HEK293 (cell line): ENCODE results near the gene TAF1B.

Experiments
- CTCF ChIA-PET: fragments of 350-600 bp; formaldehyde crosslinking; extraction: SDS; loops from one replicate; lab custom pipeline; 2021; ENCODE audit warnings: antibody characterized with exemption; lab: Yijun Ruan, JAX
- POLR2A ChIA-PET: fragments of 300-600 bp; formaldehyde crosslinking; extraction: SDS; loops from one replicate; lab custom pipeline; 2020; ENCODE audit warnings: antibody characterized with exemption, inconsistent platforms; lab: Yijun Ruan, JAX
- H3K27ac ChIP-seq: fragments of 200-500 bp; sonication (Bioruptor generic); 2 replicates; pipeline ENCODE4 v1.5.1; 2014; ENCODE audit warnings: low read depth, low read length, control low read depth, inconsistent platforms; ENCODE audit errors: extremely low read depth
- H3K36me3 ChIP-seq, 2 experiments: fragments of 200-500 bp in 1 of 2; sonication (Bioruptor generic) in 1 of 2; 1 replicate in 1 of 2; 2 replicates in 1 of 2; pipeline ENCODE4 v1.5.1; 2014 to 2017; ENCODE audit warnings: inconsistent platforms in 2 of 2, low read length in 2 of 2; ENCODE audit not compliant: control insufficient read depth in 2 of 2, insufficient read depth in 1 of 2
- H3K4me1 ChIP-seq: fragments of 200-500 bp; sonication (Bioruptor generic); 2 replicates; pipeline ENCODE4 v1.5.1; 2014; ENCODE audit warnings: mild to moderate bottlenecking, low read length, inconsistent platforms; ENCODE audit not compliant: control insufficient read depth, insufficient read depth
- H3K4me3 ChIP-seq: 2 replicates; pipeline ENCODE4 v1.5.1; 2011; ENCODE audit warnings: low read depth, mild to moderate bottlenecking, control low read depth, low read length, moderate library complexity
- H3K9me3 ChIP-seq: fragments of 200-500 bp; sonication (Bioruptor generic); 2 replicates; pipeline ENCODE4 v1.5.1; 2014; ENCODE audit warnings: low read depth, low read length, inconsistent platforms; ENCODE audit not compliant: control insufficient read depth, insufficient read depth
- EGR2 ChIP-seq: fragments of 450-650 bp; formaldehyde crosslinking; IDR thresholded peaks from 2 replicates; pipeline ENCODE4 v1.5.1; 2016; ENCODE audit warnings: low read depth, missing biosample characterization, missing genetic modification characterization
- KLF10 ChIP-seq: fragments of 450-650 bp; IDR thresholded peaks from 2 replicates; pipeline ENCODE4 v1.5.1; 2018; ENCODE audit warnings: missing biosample characterization, mild to moderate bottlenecking, missing genetic modification characterization
- KLF17 ChIP-seq: fragments of 450-650 bp; formaldehyde crosslinking; IDR thresholded peaks from 2 replicates; pipeline ENCODE4 v1.5.1; 2016; ENCODE audit warnings: missing biosample characterization, missing genetic modification characterization
- MYNN ChIP-seq: fragments of 450-650 bp; formaldehyde crosslinking; IDR thresholded peaks from 2 replicates; pipeline ENCODE4 v1.5.1; 2016; ENCODE audit warnings: missing biosample characterization, missing genetic modification characterization, borderline replicate concordance
- SCRT2 ChIP-seq: fragments of 450-650 bp; formaldehyde crosslinking; IDR thresholded peaks from 2 replicates; pipeline ENCODE4 v1.5.1; 2016; ENCODE audit warnings: missing biosample characterization, missing genetic modification characterization
- ZBTB20 ChIP-seq: fragments of 450-650 bp; formaldehyde crosslinking; IDR thresholded peaks from 2 replicates; pipeline ENCODE4 v1.5.1; 2016; ENCODE audit warnings: missing biosample characterization, missing genetic modification characterization
- ZBTB8A ChIP-seq: fragments of 450-650 bp; formaldehyde crosslinking; IDR thresholded peaks from 2 replicates; pipeline ENCODE4 v1.5.1; 2016; ENCODE audit warnings: missing biosample characterization, missing genetic modification characterization
- ZFHX2 ChIP-seq: fragments of 450-650 bp; formaldehyde crosslinking; conservative IDR thresholded peaks from 2 replicates; pipeline ENCODE4 v1.5.1; 2016; ENCODE audit warnings: missing biosample characterization, missing genetic modification characterization
- ZNF10 ChIP-seq: fragments of 450-650 bp; formaldehyde crosslinking; IDR thresholded peaks from 2 replicates; pipeline ENCODE4 v1.5.1; 2017; ENCODE audit warnings: missing biosample characterization, missing genetic modification characterization
- ZNF138 ChIP-seq: fragments of 450-650 bp; formaldehyde crosslinking; IDR thresholded peaks from 2 replicates; pipeline ENCODE4 v1.5.1; 2016; ENCODE audit warnings: missing biosample characterization, missing genetic modification characterization, borderline replicate concordance
- ZNF16 ChIP-seq: fragments of 450-650 bp; formaldehyde crosslinking; IDR thresholded peaks from 2 replicates; pipeline ENCODE4 v1.5.1; 2016; ENCODE audit warnings: low read depth, missing biosample characterization, missing genetic modification characterization
- ZNF184 ChIP-seq: fragments of 450-650 bp; IDR thresholded peaks from 2 replicates; pipeline ENCODE4 v1.5.1; 2018; ENCODE audit warnings: missing biosample characterization, mild to moderate bottlenecking, missing genetic modification characterization
- ZNF341 ChIP-seq: fragments of 450-650 bp; formaldehyde crosslinking; IDR thresholded peaks from 2 replicates; pipeline ENCODE4; 2016; ENCODE audit warnings: low read depth, missing biosample characterization, missing genetic modification characterization
- ZNF366 ChIP-seq: fragments of 450-650 bp; formaldehyde crosslinking; conservative IDR thresholded peaks from 2 replicates; pipeline ENCODE4 v1.5.1; 2016; ENCODE audit warnings: missing biosample characterization, missing genetic modification characterization
- ZNF37A ChIP-seq: fragments of 450-650 bp; IDR thresholded peaks from 2 replicates; pipeline ENCODE4 v1.5.1; 2018; ENCODE audit warnings: missing biosample characterization, missing genetic modification characterization
- ZNF488 ChIP-seq: fragments of 450-650 bp; formaldehyde crosslinking; IDR thresholded peaks from 2 replicates; pipeline ENCODE4 v1.5.1; 2016; ENCODE audit warnings: missing biosample characterization, missing genetic modification characterization
- ZNF530 ChIP-seq: fragments of 450-650 bp; formaldehyde crosslinking; IDR thresholded peaks from 2 replicates; pipeline ENCODE4 v1.5.1; 2016; ENCODE audit warnings: low read depth, missing biosample characterization, missing genetic modification characterization
- ZNF561 ChIP-seq: fragments of 450-650 bp; IDR thresholded peaks from 2 replicates; pipeline ENCODE4 v1.5.1; 2018; ENCODE audit warnings: missing biosample characterization, missing genetic modification characterization, borderline replicate concordance
- ZNF623 ChIP-seq: fragments of 450-650 bp; formaldehyde crosslinking; IDR thresholded peaks from 2 replicates; pipeline ENCODE4 v1.5.1; 2016; ENCODE audit warnings: missing biosample characterization, missing genetic modification characterization
- ZNF629 ChIP-seq: fragments of 450-650 bp; formaldehyde crosslinking; IDR thresholded peaks from 2 replicates; pipeline ENCODE4 v1.5.1; 2017; ENCODE audit warnings: missing biosample characterization, missing genetic modification characterization
- ZNF670 ChIP-seq: fragments of 450-650 bp; formaldehyde crosslinking; IDR thresholded peaks from 2 replicates; pipeline ENCODE4 v1.5.1; 2016; ENCODE audit warnings: missing biosample characterization, missing genetic modification characterization, low read depth
- ZNF677 ChIP-seq: fragments of 450-650 bp; IDR thresholded peaks from 2 replicates; pipeline ENCODE4 v1.5.0; 2018; ENCODE audit warnings: missing biosample characterization, mild to moderate bottlenecking, missing genetic modification characterization, moderate library complexity
- ZNF76 ChIP-seq: fragments of 450-650 bp; formaldehyde crosslinking; IDR thresholded peaks from 2 replicates; pipeline ENCODE4; 2016; ENCODE audit warnings: low read depth, missing biosample characterization, missing genetic modification characterization, borderline replicate concordance
- ZNF791 ChIP-seq: fragments of 450-650 bp; formaldehyde crosslinking; IDR thresholded peaks from 2 replicates; pipeline ENCODE4 v1.5.1; 2016; ENCODE audit warnings: missing biosample characterization, missing genetic modification characterization
- TF ChIP-seq, protein P1 (sequence below): sonication (generic); formaldehyde crosslinking; IDR thresholded peaks from 2 replicates; pipeline ENCODE4 v1.8.1; 2022; ENCODE audit warnings: mild to moderate bottlenecking, moderate library complexity, missing genetic modification reagents

Gene TAF1B

DNA sequence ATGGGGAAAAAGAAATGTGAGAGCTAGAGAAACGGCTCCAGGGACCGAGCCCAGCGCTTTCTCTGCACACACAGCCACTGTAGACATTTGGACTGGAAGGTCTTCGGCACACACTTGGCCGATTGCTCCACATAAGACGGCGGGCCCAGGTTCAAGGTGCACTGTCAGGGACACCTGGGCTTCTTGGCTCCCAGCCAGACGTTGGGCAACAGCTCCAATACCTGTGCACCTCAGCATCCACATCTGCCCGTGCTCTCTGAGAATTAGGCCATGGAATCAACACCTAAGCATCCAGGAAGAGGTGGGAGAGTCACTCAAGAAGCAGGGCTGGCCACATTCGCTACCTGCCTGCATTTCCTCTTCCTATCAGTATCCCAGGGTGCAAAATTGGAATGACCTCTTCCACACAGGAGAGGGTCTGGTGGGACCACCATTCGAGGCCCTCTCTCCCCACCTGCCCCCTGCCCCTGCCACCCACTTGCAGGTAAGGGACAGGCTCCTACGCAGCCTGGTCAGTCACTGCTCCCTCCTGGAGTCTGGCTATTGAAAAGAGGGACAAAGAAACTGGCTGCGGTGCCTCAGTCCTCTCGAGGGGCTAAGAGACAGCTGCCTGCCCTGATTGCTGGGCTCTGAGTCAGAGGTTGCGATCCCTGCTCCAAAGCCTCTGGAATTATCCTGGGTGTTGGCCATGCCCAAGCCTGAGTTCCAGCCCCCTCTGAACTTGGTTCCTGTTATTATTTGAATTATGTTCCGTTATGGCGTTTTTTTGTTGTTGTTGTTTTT lies 40.1 kb upstream of the TAF1B start:
- H3K27ac ChIP-seq = no peak overlapping the region
- H3K4me1 ChIP-seq = peaks cover 3% of the 10 kb centered on the region; the same call in 1 of the 2 replicates
- POLR2A ChIA-PET = interaction anchor here (0.7 kb wide), 1 partner anchor 1439 kb away, joined by 3 read pairs; no protein-coding TSS in a partner anchor
- no peak for TF ChIP-seq ZNF138
- TF ChIP-seq ZNF530 (tag by site-specific recombination) = no peak
- TF ChIP-seq, all 188 proteins: peak for 0
- Histone ChIP-seq H3K4me3 (no peak overlapping the region), H3K9me3 (no peaks in the 10 kb centered on the region), H3K36me3 (no peaks in the 10 kb centered on the region)
- CTCF ChIA-PET = interaction anchor here (1.5 to 7.8 kb wide), 2 partner anchors 11 to 294 kb away, joined by 7 to 90 read pairs; no protein-coding TSS in a partner anchor

DNA sequence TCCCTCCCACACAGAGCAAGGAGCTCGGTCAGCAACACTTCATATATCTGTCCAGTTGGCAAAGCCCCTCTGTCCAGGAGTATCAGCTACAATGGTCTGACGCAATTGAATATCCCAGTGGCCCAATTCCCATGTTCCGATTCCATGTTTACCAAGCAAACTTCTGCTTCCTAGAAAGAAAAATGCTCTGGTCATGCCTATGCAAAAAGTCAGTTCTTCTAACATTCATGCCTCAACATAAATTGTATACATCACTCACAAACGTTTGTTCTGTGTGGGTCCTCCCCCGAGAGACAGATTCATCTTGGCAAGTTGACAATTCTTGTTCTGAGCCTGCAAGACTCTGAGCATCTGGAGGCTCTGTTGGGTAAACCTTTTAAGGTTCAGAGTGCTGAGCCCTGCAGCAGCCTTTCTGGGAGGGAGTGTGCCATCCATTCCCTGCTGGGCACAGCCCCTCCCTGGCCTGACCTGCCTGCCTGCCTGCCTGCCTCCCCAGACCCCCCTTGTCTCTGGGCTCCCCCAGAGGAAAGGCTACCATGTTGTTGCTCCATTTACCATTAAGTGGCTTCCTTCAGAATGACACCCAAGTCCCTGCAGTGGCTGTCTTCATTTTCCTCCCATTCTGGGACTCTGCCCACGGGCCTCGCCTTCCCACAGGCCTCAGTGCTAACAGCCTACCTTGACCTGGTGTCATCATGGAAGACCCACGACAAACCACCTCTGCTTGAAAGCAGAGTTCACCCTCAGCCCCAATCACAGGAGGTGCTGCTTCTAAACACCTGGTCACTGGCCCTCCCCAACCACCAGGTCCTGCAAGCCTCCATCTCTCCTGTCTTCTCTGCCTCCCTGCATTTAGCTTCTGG lies 37.6 kb upstream of the TAF1B start:
- Histone ChIP-seq H3K4me1 (peaks cover 3% of the 10 kb centered on the region; the same call in 1 of the 2 replicates), H3K4me3 (no peak overlapping the region), H3K9me3 (no peaks in the 10 kb centered on the region), H3K27ac (no peak overlapping the region), H3K36me3 (no peaks in the 10 kb centered on the region)
- ChIA-PET CTCF (interaction anchor here (0.6 to 7.8 kb wide), 4 partner anchors 8 to 231 kb away, joined by 3 to 90 read pairs (median 4); no protein-coding TSS in a partner anchor), POLR2A (no interaction called here)
- TF ChIP-seq ZNF76 (no peak), EGR2 (peak; percentile 16; the same call in 1 of the 2 replicates), ZBTB20 (tag by site-specific recombination) (no peak), ZFHX2 (peak; percentile 22; the same call in 1 of the 2 replicates), KLF10 (no peak), ZNF184 (tag by site-specific recombination) (no peak), KLF17 (tag by site-specific recombination) (no peak)

DNA sequence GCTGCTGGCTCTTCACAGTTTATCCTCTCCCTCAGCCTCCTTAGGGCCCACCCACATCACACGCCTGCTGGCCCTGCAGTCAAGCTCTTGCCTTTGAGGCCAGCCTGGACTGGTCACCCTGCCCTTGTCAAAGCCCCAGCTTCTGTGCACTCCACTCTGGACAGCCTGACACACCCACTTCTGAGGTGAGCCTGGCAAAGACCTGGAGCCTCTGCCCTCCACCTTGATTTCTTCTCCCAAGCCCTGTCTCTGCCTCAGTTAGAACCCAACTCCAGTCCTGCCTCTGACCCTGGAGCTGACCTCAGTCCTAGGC lies 37.0 kb upstream of the TAF1B start:
- ChIA-PET CTCF (interaction anchor here (0.9 to 7.8 kb wide), 2 partner anchors 8 to 9 kb away, joined by 3 to 90 read pairs; no protein-coding TSS in a partner anchor), POLR2A (no interaction called here)
- no peaks in the 10 kb centered on the region for H3K36me3 ChIP-seq
- TF ChIP-seq ZNF791 (tag by site-specific recombination) (no peak), ZBTB8A (tag by site-specific recombination) (no peak), ZNF10 (tag by site-specific recombination) (no peak)
- H3K27ac ChIP-seq = no peak overlapping the region
- H3K4me1 ChIP-seq = peaks cover 2% of the 10 kb centered on the region; the same call in 1 of the 2 replicates
- no peaks in the 10 kb centered on the region for H3K9me3 ChIP-seq
- no peak overlapping the region for H3K4me3 ChIP-seq

GRCh38 chr2:9806656-9807055 lies 36.6 kb upstream of the TAF1B start:
- CTCF ChIA-PET = interaction anchor here (0.5 to 0.9 kb wide), 2 partner anchors 8 to 104 kb away, joined by 3 to 5 read pairs; no protein-coding TSS in a partner anchor
- Histone ChIP-seq H3K27ac (no peak overlapping the region), H3K4me1 (no peaks in the 10 kb centered on the region), H3K4me3 (no peak overlapping the region), H3K9me3 (no peaks in the 10 kb centered on the region), H3K36me3 (no peaks in the 10 kb centered on the region)
- POLR2A ChIA-PET = no interaction called here
- TF ChIP-seq ZNF16 (tag by site-specific recombination) (no peak), MYNN (tag by site-specific recombination) (no peak), SCRT2 (tag by site-specific recombination) (no peak), ZNF37A (tag by site-specific recombination) (no peak), ZNF677 (tag by site-specific recombination) (no peak), ZNF670 (no peak), ZNF138 (no peak), ZNF341 (tag by site-specific recombination) (no peak), ZNF623 (tag by site-specific recombination) (no peak), ZNF488 (tag by site-specific recombination) (no peak), ZNF629 (no peak), ZNF561 (tag by site-specific recombination) (no peak), ZNF366 (tag by site-specific recombination) (no peak)
- TF ChIP-seq, protein P1, sequence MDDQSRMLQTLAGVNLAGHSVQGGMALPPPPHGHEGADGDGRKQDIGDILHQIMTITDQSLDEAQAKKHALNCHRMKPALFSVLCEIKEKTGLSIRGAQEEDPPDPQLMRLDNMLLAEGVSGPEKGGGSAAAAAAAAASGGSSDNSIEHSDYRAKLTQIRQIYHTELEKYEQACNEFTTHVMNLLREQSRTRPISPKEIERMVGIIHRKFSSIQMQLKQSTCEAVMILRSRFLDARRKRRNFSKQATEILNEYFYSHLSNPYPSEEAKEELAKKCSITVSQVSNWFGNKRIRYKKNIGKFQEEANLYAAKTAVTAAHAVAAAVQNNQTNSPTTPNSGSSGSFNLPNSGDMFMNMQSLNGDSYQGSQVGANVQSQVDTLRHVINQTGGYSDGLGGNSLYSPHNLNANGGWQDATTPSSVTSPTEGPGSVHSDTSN = no peak
